Liver (tissue), 9 donors: ENCODE data around the gene NT5C1A. TPM values are rescaled to one million over a fixed set of nuclear protein-coding genes. Genes with fewer than 3 reads are reported as not detected.
A peak's percentile ranks its signal among the peaks of the same experiment; 100 is the strongest.

Experiments
- DNase-seq: peaks from one replicate; pipeline ENCODE4 v3.0.0-alpha.2; 2017; ENCODE audit warnings: low spot score
- H3K27ac ChIP-seq, 2 donors: one replicate each; pipeline ENCODE4 v1.7.0; 2013; ENCODE audit warnings: inconsistent platforms in 2 of 2, low read length in 2 of 2, control low read depth in 1 of 2, low read depth in 1 of 2, mild to moderate bottlenecking in 1 of 2
- H3K27me3 ChIP-seq, 4 donors: one replicate each; pipeline versions ENCODE4 v1.6.1 to v1.7.0; 2013; ENCODE audit warnings: low read length in 3 of 4, inconsistent platforms in 1 of 4, mild to moderate bottlenecking in 1 of 4, moderate library complexity in 1 of 4; ENCODE audit not compliant: control insufficient read depth in 4 of 4, insufficient read depth in 4 of 4
- H3K36me3 ChIP-seq, 4 donors: one replicate each; pipeline versions ENCODE4 v1.6.1 to v1.7.0; 2013; ENCODE audit warnings: low read length in 3 of 4, mild to moderate bottlenecking in 3 of 4, low read depth in 1 of 4, moderate library complexity in 1 of 4; ENCODE audit not compliant: control insufficient read depth in 4 of 4, insufficient read depth in 3 of 4
- H3K4me1 ChIP-seq, 4 donors: one replicate each; pipeline versions ENCODE4 v1.6.1 to v1.7.0; 2013; ENCODE audit warnings: low read length in 3 of 4, mild to moderate bottlenecking in 3 of 4, moderate library complexity in 1 of 4; ENCODE audit not compliant: control insufficient read depth in 4 of 4, insufficient read depth in 4 of 4
- H3K4me3 ChIP-seq, 3 donors: one replicate each; pipeline versions ENCODE4 v1.6.1 to v1.7.0; 2013; ENCODE audit warnings: low read length in 3 of 3, control low read depth in 1 of 3, low read depth in 1 of 3, mild to moderate bottlenecking in 1 of 3
- H3K9ac ChIP-seq, 2 donors: one replicate each; pipeline ENCODE4 v1.7.0; 2013; ENCODE audit warnings: low read length in 2 of 2, mild to moderate bottlenecking in 2 of 2, moderate library complexity in 2 of 2, control low read depth in 1 of 2, low read depth in 1 of 2
- H3K9me3 ChIP-seq, 4 donors: one replicate each; pipeline versions ENCODE4 v1.6.1 to v1.7.0; 2013; ENCODE audit warnings: low read length in 3 of 4; ENCODE audit not compliant: control insufficient read depth in 4 of 4
- EGR1 ChIP-seq, 2 donors: IDR thresholded peaks; 2 replicates each; pipeline ENCODE4 v1.6.1; 2016 to 2018; ENCODE audit warnings: antibody characterized with exemption in 2 of 2, low read depth in 2 of 2
- FOXA2 ChIP-seq: IDR thresholded peaks from 2 replicates; pipeline ENCODE4 v1.6.1; 2016; ENCODE audit warnings: antibody characterized with exemption
- HNF4A ChIP-seq, 2 donors: conservative IDR thresholded peaks; 2 replicates each; pipeline ENCODE4 v1.6.1; 2016; ENCODE audit warnings: antibody characterized with exemption in 2 of 2, mild to moderate bottlenecking in 2 of 2
- NR2F2 ChIP-seq: IDR thresholded peaks from 2 replicates; pipeline ENCODE4 v1.6.1; 2016; ENCODE audit warnings: antibody characterized with exemption
- RXRA ChIP-seq, 2 donors: IDR thresholded peaks; 2 replicates each; pipeline ENCODE4 v1.6.1; 2017 to 2018; ENCODE audit warnings: antibody characterized with exemption in 2 of 2, mild to moderate bottlenecking in 1 of 2
- SP1 ChIP-seq: IDR thresholded peaks from 2 replicates; pipeline ENCODE4 v1.6.1; 2018; ENCODE audit warnings: antibody characterized with exemption, mild to moderate bottlenecking
- YY1 ChIP-seq: IDR thresholded peaks from 2 replicates; pipeline ENCODE4 v1.6.1; 2016; ENCODE audit warnings: antibody characterized with exemption, mild to moderate bottlenecking
- WGBS: extraction: QIAGEN DNeasy Blood & Tissue Kit; methylation state at CpG from one replicate; pipeline ENCODE4 v1.1.7; 2013; 5-methylcytosine and 5-hydroxymethylcytosine counted together
- polyA plus RNA-seq, 2 donors: library from polyadenylated mRNA; stranded (reverse) in 1 of 2; unstranded in 1 of 2; fragments of 200-250 nt in 1 of 2; fragments of >200 nt in 1 of 2; fragmentation: Nextera tagmentation in 1 of 2; extraction: Ambion mirVana in 1 of 2; gene quantifications; one replicate each; pipeline versions ENCODE4 v1.2.1 to v1.2.3, GENCODE V29; 2013 to 2015
- total RNA-seq, 2 donors: library from RNA; depleted of rRNA; stranded (reverse); fragments of >200 nt; gene quantifications; one replicate each; pipeline ENCODE4 v1.2.3, GENCODE V29; 2014
- TF ChIP-seq, protein P1 (sequence below): fragments of 150-350 bp; IDR thresholded peaks from 2 replicates; pipeline ENCODE4 v1.5.1; 2017; ENCODE audit warnings: improper control_type of control experiment, low read depth, low read length; ENCODE audit not compliant: missing input control
- TF ChIP-seq, protein P2 (sequence below): IDR thresholded peaks from 2 replicates; pipeline ENCODE4 v1.6.1; 2016; ENCODE audit warnings: antibody characterized with exemption
- TF ChIP-seq, protein P3 (sequence below): IDR thresholded peaks from 2 replicates; pipeline ENCODE4 v1.6.1; 2016; ENCODE audit warnings: antibody characterized with exemption
- TF ChIP-seq, protein P4 (sequence below): IDR thresholded peaks from 2 replicates; pipeline ENCODE4 v1.6.1; 2016; ENCODE audit warnings: antibody characterized with exemption
- TF ChIP-seq, protein P5 (sequence below): IDR thresholded peaks from 2 replicates; pipeline ENCODE4 v1.6.1; 2016; ENCODE audit warnings: antibody characterized with exemption, mild to moderate bottlenecking
- donor health status: healthy.
- donor health status: healthy.
- donor health status: healthy.
- donor health status: healthy.
- donor health status: healthy.

The NT5C1A gene
- total and polyA plus RNA-seq, 4 donors, result 0.05 to 0.08 TPM; not detected in 2

DNA sequence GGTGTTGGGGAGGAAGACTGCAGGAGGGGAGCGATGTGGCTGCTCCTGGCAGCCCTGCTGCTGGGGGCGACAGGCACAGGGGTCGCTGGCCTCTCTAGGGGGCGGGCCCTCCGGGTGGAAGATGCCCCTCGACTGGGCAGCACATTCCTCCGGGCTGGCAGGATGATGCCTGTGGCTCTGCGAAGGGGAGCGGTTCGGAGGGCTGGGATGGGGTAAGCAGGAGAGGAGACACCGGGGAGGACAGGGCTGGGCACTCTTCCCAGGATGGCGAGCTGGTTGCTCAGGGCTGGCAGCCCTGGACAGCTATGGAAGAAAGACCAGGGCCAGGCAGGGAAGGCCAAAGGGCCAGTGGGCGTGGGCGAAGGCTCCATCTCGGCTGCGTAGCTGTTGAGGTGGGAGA, 45.3 kb downstream of the NT5C1A start:
- H3K27me3 ChIP-seq, result peaks cover 0 to 2% (median 0%) of the 10 kb centered on the region in 4 donors
- peak overlapping the region; percentile 29 to 35 for H3K27ac ChIP-seq
- no peaks in the 10 kb centered on the region for H3K4me1 ChIP-seq
- no peaks in the 10 kb centered on the region for H3K9me3 ChIP-seq
- WGBS, result 84% methylated on average over 16 of the region's 16 CpGs
- no peak for TF ChIP-seq NR2F2
- H3K9ac ChIP-seq, result no peak overlapping the region
- H3K36me3 ChIP-seq, result no peaks in the 10 kb centered on the region
- no peak overlapping the region for H3K4me3 ChIP-seq
- DNase-seq, result no peak

DNA sequence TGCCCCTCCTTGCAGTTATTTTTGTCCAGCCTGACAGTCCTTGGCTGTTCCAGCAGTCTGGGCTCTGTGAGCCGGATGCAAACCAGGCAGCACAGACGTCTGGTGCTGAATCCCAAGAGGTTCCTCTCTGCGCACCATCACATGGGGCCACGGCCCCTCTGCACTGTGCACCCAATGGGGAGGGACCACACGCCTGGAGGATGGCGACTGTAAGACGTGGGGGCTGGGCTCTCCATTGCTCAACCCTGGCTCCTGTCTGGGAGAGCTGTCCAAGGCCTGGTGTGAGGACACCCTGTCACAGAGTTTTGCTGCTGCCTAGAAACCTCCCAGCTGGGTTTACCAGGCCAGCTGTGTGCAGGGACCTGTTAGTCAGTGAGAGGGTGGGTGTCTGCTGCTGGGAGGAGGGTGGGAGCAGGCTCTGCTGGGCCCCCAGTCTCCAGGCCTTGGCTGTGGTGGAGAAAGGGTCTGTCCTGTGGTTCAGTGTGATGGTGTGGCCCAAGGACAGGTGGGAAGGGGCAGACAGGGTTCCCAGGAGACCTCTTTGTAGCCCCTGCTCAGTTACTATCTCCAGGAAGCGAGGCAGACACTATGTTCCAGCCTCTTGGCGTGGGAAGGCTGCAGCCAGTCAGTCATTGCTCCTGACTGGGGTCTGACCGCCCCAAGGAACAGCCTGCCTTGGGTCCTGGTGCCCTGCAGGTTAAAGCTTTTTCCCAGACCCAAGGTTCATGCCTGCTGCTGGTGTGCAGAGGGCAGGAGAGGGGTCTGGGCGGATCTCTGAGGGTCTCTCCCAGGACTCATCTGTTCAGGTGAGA, 46.2 kb downstream of the NT5C1A start:
- no peak for DNase-seq
- H3K9me3 ChIP-seq, result no peaks in the 10 kb centered on the region
- H3K4me3 ChIP-seq, result no peak overlapping the region
- H3K27ac ChIP-seq, result peak overlapping the region in 1 of 2 donors; percentile 56
- peaks cover 0 to 2% (median 0%) of the 10 kb centered on the region in 4 donors for H3K27me3 ChIP-seq
- WGBS, result 71% methylated on average over 11 of the region's 11 CpGs
- H3K9ac ChIP-seq, result no peak overlapping the region
- H3K4me1 ChIP-seq, result no peaks in the 10 kb centered on the region
- TF ChIP-seq, protein P1, sequence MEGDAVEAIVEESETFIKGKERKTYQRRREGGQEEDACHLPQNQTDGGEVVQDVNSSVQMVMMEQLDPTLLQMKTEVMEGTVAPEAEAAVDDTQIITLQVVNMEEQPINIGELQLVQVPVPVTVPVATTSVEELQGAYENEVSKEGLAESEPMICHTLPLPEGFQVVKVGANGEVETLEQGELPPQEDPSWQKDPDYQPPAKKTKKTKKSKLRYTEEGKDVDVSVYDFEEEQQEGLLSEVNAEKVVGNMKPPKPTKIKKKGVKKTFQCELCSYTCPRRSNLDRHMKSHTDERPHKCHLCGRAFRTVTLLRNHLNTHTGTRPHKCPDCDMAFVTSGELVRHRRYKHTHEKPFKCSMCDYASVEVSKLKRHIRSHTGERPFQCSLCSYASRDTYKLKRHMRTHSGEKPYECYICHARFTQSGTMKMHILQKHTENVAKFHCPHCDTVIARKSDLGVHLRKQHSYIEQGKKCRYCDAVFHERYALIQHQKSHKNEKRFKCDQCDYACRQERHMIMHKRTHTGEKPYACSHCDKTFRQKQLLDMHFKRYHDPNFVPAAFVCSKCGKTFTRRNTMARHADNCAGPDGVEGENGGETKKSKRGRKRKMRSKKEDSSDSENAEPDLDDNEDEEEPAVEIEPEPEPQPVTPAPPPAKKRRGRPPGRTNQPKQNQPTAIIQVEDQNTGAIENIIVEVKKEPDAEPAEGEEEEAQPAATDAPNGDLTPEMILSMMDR, result no peak
- peak; percentile 47 for TF ChIP-seq SP1
- TF ChIP-seq, protein P2, sequence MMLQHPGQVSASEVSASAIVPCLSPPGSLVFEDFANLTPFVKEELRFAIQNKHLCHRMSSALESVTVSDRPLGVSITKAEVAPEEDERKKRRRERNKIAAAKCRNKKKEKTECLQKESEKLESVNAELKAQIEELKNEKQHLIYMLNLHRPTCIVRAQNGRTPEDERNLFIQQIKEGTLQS, result no peak
- TF ChIP-seq, protein P3, sequence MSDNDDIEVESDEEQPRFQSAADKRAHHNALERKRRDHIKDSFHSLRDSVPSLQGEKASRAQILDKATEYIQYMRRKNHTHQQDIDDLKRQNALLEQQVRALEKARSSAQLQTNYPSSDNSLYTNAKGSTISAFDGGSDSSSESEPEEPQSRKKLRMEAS, result no peak
- TF ChIP-seq, protein P4, sequence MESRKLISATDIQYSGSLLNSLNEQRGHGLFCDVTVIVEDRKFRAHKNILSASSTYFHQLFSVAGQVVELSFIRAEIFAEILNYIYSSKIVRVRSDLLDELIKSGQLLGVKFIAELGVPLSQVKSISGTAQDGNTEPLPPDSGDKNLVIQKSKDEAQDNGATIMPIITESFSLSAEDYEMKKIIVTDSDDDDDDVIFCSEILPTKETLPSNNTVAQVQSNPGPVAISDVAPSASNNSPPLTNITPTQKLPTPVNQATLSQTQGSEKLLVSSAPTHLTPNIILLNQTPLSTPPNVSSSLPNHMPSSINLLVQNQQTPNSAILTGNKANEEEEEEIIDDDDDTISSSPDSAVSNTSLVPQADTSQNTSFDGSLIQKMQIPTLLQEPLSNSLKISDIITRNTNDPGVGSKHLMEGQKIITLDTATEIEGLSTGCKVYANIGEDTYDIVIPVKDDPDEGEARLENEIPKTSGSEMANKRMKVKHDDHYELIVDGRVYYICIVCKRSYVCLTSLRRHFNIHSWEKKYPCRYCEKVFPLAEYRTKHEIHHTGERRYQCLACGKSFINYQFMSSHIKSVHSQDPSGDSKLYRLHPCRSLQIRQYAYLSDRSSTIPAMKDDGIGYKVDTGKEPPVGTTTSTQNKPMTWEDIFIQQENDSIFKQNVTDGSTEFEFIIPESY, result no peak
- TF ChIP-seq HNF4A (conservative IDR thresholded peaks at IDR 0.05), result no peak
- TF ChIP-seq NR2F2, result peak; percentile 96
- no peak for TF ChIP-seq FOXA2
- peak in 1 of 2 donors; percentile 41 for TF ChIP-seq RXRA (IDR thresholded peaks at IDR 0.05)
- no peak for TF ChIP-seq EGR1 (IDR thresholded peaks at IDR 0.05; ENCODE audit: low read depth in 2 of 2)
- no peak for TF ChIP-seq YY1
- TF ChIP-seq, protein P5, sequence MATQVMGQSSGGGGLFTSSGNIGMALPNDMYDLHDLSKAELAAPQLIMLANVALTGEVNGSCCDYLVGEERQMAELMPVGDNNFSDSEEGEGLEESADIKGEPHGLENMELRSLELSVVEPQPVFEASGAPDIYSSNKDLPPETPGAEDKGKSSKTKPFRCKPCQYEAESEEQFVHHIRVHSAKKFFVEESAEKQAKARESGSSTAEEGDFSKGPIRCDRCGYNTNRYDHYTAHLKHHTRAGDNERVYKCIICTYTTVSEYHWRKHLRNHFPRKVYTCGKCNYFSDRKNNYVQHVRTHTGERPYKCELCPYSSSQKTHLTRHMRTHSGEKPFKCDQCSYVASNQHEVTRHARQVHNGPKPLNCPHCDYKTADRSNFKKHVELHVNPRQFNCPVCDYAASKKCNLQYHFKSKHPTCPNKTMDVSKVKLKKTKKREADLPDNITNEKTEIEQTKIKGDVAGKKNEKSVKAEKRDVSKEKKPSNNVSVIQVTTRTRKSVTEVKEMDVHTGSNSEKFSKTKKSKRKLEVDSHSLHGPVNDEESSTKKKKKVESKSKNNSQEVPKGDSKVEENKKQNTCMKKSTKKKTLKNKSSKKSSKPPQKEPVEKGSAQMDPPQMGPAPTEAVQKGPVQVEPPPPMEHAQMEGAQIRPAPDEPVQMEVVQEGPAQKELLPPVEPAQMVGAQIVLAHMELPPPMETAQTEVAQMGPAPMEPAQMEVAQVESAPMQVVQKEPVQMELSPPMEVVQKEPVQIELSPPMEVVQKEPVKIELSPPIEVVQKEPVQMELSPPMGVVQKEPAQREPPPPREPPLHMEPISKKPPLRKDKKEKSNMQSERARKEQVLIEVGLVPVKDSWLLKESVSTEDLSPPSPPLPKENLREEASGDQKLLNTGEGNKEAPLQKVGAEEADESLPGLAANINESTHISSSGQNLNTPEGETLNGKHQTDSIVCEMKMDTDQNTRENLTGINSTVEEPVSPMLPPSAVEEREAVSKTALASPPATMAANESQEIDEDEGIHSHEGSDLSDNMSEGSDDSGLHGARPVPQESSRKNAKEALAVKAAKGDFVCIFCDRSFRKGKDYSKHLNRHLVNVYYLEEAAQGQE, result peak; percentile 47
- no peaks in the 10 kb centered on the region for H3K36me3 ChIP-seq
